ENCODE measurements around the gene OR10P1.

OR10P1 gene

DNA sequence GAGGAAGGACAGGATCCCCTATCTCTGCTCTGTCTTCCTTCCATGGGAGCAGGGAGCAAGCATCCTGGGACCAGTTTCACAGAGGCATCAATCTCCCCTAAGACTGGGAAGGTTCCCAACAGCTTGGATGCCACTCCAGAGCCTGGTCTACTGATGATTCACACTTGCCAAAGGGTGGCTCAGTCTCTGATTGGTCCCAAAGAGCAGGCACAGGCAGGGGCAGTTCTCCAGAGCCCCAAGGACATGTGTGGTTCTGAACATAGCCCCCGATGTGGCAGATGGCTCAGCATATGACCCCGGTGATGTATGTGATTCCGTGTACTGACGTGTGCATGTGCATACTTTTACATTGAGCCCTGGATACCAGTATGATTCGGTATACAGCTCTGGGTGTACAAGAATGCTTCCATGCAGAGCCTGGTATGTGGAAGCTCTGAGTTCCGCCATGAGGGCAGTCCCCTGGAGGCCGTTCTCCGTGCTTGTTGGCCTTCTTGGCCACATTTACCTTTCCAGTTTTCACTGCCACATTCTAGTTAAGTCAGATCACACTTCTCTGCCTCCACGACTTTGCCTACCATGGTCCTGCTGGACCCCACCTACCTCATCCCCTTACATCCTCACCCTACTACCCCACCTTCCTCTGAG lies 49.8 kb downstream of the OR10P1 start:
- no peak for DNase-seq

All from DMS53 (cell line).